Activated effector memory CD4-positive, alpha-beta T cell treated with Interleukin-2 at 50 U/mL for 16 hours (primary cell): ENCODE results near the gene GABARAP.
A peak's percentile ranks its signal among the peaks of the same experiment; 100 is the strongest.

Source experiments
- DNase-seq: peaks from one replicate; pipeline ENCODE4 v3.0.0-alpha.2; 2020

The GABARAP gene

DNA sequence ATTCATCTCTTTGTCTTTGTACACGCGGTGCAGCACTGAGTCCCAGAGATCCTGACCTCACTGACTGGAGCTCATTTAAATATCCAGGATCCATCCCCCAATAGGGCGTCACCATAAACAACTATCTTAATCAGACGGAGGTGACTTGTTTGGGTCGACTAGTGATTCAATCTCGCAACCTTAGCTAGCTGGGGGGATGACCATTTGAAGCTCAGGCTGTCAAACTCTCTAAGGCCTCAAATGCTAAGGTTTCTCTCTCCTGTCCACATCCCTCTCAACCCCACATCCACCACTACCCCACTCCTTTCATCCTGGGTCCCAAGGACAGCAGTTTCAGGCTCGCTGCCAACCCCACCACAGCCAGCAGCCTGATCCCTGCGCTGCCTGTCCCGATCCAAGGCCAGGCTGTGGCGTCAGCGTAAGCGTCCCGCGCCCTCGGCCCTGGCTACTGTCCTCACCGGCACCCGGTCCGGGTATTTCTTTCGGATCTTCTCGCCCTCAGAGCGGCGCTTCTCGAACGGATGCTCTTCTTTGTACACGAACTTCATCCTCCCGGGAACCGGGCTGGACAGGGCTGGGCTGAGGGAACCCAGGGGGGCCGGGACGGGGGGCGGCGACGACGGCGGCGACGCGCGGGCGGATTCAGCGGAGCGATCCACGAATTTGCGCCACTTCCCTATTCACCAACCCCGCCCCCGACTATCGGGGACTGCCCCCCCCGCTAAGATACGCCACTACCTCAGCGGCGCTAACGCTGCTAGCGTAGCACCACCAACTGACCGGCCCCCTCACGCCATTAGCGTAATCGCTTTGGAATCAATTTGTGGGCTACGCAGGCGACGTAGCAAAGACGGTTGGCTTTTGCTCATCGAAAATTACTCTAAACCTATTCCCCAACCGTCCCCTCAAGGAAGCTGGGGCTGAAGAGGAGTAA is at the start of gene GABARAP:
GABARAP (minus strand) TSS at position 667 of the 934 bp plus-strand sequence; CDS start at position 548, 119 bp downstream.
- DNase-seq = peak; percentile 89

DNA sequence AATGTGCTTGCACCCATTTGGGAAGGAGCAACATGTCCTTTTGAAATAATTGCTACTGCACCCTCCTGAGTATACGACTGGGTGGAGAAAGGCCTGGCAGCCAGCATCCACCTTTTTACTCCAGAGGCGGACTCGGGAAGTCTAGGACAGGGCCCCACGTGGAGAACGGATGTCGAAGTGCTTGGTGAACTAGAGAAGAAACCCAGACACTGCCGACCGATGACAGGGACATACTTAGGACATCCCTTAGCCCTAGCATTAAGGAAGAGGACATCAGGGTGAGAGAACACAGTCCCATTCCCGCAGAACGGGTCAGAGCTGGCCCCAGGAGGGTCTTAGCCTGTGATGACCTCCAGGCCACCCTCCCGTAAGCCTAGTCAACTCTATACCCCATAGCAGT is 48.4 kb upstream of the GABARAP start:
- DNase-seq = no peak

DNA sequence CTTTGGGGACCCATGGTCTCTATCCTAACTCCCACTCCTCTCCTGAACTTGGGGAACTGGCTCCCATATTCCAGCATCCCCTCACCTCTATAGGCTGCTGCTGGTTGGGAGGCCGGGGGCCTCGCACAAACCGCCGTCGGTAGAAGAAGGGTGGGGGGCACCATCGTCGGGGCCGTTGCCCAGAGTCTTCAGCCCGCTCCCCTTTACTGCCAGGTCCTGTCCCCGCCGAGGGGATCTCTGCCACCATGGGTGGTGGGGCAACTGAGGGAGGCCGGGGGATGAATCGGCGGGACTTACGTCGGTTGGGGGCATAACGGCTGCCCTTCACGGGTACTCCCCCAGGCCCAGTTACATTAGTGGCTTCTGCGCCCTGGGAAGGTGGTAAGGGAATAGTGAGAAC is 47.9 kb upstream of the GABARAP start:
- no peak for DNase-seq

DNA sequence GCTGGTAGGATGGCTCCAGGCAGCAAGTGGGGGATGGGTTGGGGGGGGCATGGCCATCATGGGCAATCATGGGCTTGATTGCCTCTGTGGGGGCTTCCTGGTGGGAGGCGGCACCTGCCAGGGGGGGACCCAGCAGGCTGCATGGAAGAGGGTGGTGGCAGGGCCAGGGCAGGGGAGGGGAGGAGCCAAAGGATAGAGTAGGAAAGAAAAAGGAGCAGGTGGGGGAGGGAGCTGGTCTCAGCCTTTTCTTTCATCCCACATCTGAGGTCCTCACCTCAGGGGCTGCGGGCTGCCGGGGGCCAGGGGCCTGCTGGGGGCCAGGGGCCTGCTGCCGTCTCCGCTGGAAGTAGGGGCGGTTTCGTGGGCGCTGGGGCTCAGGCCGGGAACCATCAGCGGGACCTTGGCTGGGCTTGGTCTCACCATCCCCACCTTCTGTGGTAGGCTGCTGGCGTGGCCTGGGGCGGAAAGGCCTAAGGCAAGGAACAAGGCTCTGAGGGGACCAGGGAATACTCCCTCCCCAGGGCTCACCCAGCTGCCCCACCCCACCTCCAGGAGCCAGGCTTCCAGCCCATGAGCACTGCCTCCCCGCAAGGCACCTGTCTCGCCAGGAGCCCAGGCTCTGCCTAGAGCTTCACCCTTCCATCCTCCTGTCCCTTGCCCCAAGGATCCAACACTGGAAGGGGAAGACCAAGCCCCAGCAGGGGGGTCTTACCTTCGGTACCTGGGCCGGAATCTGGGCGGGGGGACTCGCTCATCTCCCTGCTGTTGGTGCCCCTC is 47.2 kb upstream of the GABARAP start:
- DNase-seq = no peak

DNA sequence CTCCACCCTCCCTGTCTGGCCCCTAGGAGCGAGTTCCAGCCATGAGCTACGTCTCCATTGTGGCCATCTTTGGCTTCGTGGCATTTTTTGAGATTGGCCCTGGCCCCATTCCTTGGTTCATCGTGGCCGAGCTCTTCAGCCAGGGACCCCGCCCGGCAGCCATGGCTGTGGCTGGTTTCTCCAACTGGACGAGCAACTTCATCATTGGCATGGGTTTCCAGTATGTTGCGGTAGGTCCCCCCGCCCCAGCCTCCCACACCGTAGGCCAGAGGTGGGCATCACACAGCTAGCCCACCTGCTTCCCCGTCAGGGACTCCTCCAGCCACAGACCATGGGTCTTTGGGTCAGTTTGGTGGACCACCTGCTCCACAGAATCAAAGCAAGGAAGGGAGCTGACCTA is 43.4 kb upstream of the GABARAP start:
- DNase-seq = no peak

DNA sequence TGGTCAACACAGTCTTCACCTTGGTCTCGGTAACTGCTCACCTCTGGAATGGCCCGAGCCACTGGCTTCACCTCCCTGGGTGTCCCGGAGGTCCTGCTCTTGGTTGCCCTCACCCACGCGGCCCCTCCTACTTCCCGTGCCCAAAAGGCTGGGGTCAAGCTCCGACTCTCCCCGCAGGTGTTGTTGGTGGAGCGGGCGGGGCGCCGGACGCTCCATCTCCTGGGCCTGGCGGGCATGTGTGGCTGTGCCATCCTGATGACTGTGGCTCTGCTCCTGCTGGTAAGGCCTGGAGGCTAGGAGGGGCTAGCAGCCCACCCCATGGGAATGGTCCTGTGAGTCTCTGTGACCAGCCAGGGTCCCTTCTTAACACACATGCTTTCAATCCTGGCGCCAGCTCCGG is 42.7 kb upstream of the GABARAP start:
- no peak for DNase-seq

DNA sequence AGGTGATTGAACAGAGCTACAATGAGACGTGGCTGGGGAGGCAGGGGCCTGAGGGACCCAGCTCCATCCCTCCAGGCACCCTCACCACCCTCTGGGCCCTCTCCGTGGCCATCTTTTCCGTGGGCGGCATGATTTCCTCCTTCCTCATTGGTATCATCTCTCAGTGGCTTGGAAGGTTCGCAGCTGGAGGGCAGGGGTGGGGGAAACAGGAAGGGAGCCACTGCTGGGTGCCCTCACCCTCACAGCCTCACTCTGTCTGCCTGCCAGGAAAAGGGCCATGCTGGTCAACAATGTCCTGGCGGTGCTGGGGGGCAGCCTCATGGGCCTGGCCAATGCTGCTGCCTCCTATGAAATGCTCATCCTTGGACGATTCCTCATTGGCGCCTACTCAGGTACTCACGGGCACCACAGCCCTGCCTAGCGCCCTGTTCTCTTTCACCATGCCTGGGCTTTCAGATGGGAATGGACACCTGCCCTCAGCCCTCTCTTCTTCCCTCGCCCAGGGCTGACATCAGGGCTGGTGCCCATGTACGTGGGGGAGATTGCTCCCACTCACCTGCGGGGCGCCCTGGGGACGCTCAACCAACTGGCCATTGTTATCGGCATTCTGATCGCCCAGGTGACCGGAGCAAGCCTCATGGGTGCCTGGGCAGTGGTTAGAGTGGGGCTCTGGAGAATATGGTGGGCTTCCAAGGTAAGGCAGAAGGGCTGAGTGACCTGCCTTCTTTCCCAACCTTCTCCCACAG is 41.4 kb upstream of the GABARAP start:
- DNase-seq = no peak

DNA sequence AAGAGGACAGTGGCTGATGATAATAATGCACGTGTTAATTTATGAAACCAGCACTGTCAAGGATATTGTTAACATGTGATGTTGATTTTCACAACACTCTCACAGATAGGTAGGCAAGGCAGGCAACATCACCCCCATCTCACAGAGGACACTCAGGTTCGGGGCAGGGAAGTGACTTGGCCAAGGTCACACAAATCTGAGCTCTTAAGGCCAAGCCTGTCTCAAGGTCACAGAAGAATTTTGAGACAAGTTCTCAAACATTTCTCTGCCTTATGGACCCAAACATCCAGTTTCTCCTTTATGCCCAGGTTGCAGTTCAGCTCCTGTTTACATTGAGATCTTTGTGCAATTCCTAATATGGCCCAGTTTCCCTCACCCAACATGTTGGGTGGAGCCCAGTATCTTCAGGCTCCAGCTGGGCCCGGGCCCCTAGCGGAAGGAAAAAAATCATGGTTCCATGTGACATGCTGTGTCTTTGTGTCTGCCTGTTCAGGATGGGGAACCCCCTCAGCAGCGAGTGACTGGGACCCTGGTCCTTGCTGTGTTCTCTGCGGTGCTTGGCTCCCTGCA is 40.6 kb upstream of the GABARAP start:
- no peak for DNase-seq

DNA sequence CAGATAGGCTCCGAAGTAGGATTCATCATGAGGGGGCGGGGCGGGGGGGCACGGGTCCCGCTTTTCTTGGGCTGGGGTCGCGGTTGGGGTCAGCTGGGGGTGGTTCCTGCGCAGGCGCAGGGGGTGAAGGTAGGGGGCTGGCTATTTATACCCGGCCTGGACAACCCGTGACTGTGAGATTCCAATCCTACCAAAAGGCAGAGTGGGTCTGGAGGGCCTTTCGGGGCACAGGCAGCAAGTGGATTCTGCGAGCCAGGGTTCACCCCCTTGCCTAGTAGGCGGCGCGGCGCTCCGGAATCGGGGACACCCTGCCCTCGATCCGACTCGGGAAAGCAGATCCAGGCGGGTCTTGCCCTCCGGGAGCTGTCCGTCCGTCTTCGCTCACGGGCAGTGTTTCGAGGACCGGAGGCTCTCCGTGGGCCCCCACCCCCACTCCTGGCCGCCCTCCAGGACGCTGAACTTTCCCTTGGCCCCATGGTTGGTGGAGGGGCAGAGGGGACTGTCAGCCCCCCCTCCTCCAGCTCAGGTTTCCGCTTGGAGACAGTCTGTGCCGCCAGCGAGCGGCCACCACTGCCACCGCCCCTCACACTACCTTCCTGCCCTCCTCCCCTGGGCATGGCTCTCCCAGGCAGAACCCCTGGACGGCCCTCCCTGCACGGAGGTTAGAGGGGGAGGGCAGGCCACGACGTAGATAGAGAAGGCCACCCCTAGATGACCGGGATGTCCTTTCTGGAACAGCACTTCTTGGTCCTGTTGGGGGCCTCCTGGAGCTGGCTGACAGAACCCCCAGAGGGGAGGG is 39.9 kb upstream of the GABARAP start:
- no peak for DNase-seq

DNA sequence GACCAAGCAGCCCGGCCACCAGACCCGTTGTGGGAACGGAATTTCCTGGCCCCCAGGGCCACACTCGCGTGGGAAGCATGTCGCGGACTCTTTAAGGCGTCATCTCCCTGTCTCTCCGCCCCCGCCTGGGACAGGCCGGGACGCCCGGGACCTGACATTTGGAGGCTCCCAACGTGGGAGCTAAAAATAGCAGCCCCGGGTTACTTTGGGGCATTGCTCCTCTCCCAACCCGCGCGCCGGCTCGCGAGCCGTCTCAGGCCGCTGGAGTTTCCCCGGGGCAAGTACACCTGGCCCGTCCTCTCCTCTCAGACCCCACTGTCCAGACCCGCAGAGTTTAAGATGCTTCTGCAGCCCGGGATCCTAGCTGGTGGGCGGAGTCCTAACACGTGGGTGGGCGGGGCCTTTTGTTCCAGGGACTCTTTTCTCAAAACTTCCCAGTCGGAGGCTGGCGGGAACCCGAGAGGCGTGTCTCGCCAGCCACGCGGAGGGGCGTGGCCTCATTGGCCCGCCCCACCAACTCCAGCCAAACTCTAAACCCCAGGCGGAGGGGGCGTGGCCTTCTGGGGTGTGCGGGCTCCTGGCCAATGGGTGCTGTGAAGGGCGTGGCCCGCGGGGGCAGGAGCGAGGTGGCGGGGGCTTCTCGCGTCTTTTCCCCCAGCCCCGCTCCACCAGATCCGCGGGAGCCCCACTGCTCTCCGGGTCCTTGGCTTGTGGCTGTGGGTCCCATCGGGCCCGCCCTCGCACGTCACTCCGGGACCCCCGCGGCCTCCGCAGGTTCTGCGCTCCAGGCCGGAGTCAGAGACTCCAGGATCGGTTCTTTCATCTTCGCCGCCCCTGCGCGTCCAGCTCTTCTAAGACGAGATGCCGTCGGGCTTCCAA is 39.1 kb upstream of the GABARAP start, which contains the start of gene SLC2A4:
SLC2A4 (plus strand) TSS at position 645 of the 879 bp plus-strand sequence; CDS start at position 862, 217 bp downstream.
- peak; percentile 64 for DNase-seq

DNA sequence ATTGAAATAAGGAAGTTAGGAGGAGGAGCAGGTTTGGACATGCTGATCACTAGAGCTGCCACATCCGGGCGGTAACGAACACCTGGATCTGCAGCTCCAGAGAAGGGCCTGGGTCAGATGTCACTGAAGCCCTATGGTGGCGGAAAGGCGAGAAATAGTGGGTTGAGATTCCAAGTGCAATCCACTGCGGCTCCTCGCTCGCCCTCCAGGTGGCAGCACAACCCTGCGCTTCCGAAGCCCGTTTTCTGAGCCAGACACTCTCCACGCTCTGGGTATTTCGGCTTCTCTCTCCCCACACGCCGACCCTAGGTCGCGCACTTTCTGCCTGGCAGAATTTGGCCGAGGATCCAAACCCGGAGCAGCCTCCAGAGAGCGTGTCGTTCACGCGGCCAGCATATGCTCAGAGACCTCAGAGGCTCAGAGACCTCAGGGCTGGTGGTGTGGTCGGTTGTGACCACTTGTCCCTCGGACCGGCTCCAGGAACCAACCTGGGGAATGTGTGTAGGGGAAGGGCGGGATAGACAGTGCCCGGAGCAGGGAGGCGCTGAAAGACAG is 38.3 kb upstream of the GABARAP start:
- peak; percentile 79 for DNase-seq

DNA sequence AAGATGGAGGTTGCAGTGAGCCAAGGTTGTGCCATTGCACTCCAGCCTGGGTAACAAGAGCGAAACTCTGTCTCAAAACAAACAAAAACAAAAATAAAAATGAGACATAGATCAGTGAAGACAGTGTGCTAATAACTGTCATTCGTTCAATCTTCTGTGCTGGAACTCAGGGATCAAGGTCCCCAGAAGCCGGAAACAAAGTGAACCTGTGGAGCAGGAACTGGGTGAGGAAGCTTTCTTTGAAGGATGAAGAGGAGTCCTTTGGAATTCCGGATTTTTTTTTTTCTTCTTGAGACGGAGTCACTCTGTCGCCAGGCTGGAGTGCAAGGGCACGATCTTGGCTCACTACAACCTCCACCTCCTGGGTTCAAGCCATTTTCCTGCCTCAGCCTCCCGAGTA is 37.2 kb upstream of the GABARAP start:
- DNase-seq = no peak

DNA sequence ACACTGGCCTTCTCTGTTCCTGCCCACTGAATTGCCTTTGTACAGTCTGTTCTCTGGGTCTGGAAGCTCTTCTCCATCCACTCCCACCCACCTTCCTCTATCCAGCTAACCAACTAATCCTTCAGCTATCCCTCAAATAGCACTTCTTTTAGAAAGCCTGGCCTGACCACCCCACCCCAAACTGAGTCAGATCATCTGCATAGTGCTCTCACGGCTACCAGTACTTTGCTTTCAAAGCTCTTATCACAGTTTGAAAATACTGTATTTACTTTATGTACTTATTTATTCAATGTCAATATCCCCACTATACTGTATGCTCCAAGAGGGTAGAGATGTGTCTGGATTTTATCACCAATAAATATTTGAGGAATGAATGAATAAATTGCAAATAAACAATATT is 24.5 kb upstream of the GABARAP start:
- no peak for DNase-seq

DNA sequence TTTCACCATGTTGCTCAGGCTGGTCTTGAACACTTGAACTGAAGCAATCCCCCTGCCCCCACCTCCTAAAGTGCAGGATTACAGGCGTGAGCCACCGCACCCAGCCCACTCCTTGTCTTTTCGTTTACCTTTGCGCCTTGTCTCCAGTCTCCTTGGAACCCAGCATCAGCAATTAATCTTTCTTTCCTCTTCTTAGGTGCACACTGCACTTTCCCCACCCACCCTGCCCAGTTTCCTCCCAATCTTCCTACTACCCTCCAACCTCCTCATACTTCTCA is 21.5 kb upstream of the GABARAP start:
- no peak for DNase-seq

DNA sequence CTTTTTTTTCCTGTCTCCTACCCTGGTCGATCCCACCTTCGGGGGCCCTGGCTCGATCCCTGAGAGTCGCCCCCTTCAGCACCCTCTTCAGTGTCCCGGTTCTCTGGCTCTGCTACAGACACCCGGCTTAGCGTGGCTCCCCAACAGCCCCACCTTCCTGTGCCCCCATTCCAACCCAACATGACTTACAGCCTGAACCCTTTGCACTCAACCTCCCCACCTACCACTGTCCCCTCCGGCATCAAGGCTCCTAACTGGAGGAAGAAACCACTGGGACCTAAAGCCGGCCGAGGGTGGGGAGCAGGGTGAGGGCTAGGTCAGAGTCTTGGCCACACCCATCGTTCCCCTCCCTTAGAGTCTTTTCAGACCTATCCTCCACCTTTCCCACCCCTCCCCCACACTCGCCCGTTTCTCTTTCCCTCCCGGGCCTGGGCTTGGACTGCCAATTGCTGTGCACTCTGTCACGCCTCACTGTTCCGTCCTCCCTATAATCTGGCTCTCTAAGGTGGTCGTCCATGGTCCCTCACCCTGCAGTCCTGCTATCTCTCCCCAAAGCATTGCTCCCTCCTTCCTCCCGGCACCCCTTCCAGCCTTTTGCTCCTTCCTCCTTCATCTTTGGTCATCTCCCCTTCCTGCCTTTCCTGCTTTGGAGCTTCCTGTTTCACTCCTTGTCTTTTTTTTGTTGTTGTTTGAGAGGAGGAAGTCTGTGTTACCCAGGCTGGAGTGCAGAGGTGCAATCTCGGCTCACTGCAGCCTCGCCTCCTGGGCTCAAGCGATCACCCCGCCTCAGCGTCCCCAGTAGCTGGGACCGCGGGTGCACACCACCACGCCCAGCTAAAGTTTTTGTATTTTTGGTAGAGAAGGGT is 20.9 kb upstream of the GABARAP start:
- DNase-seq = no peak

DNA sequence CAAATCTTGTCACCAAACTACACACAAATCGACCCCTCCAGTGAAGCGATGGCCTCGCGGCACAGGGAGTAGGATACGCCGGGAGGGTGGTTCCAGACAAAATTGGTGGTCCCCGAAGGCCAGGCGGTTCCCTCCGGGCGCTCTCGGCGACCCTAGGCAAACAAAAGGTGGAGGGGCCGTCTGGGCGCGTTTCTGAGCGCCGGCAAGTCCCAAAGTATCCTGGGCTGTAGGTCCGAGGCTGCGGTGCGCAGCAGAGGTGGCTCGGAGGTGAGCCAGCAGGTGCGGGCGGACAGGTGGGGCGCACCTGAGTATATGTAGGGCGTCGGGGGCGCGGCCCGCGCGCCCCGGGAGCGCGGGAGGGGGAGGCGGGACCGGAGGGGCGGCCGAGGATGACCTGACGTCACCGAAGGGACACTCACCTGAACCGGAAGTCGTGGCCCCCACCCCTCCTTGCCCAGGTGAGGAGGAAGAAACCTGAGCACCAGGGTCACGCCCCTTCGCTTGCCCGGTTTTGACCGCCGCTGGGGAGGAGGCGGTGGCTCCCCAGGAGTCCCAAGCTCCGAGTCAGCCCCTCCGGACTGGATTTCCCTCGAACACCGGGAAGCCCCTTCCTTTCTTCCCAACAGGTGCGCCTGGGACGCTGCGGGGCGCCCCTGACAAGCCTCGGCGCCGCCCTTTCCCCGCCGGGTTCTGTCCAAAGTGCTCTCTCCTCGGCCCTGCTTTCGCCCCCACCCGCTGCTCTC is 20.1 kb upstream of the GABARAP start, which contains the start of gene CLDN7:
CLDN7 (minus strand) TSS at position 287 of the 743 bp plus-strand sequence. CDS start 435 bp downstream, outside the sequence.
- DNase-seq = no peak

DNA sequence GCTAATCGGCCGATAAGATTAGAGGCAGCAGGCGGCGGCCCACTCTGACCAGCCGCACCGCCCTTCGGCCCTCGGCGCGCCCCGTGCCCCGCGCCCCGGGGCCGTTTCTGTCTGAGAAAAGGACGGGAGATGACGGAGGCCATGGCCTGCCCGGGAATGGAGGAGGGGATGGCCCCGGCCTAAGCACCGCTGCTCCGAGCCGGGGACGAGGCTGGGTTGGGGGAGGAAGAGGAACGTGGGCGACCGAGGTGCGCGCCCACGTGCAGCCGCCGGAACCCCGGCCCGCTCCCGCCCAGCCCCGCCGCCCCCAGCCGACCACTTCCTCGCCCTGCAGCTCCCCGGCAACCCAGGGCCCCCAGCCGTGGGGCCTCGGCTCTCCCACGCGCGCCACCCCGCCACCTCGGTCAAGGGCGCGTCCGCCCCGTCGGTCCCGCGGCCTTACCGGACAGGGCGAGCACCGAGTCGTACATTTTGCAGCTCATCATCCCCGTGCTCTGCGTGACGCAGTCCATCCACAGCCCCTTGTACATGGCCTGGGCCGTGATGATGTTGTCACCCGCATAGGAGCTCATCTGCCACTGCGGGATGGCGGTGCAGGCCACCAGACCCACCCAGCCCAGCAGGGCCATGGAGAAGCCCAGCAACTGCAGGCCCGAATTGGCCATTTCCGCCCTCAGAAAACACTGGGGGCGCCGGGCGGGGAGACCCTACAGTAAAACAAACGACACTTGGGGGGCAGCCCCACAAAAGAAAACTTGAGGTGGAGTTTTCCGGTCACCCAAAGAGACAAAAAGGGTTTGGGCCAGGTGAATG is 19.3 kb upstream of the GABARAP start:
- no peak for DNase-seq
